GM21390 (cell line): ENCODE measurements around the gene SYNDIG1.

Experiments
- ATAC-seq: cut with Tn5 transposase; IDR thresholded peaks from one replicate; pipeline ENCODE4 v1.9.1; 2021; ENCODE audit not compliant: unreplicated experiment

Gene SYNDIG1

GRCh38 chr20:24630486-24631172 is 161.2 kb downstream of the SYNDIG1 start:
- no peak for ATAC-seq

GRCh38 chr20:24631173-24631505 is 161.7 kb downstream of the SYNDIG1 start:
- no peak for ATAC-seq

GRCh38 chr20:24632581-24632980 is 163.2 kb downstream of the SYNDIG1 start:
- ATAC-seq: no peak

GRCh38 chr20:24633026-24633425 is 163.6 kb downstream of the SYNDIG1 start:
- ATAC-seq: no peak

- ATAC-seq: no peak
These were observed 164.1 kb downstream of the SYNDIG1 start for GRCh38 chr20:24633521-24633920.

- ATAC-seq: no peak
These were observed 165.4 kb downstream of the SYNDIG1 start for GRCh38 chr20:24634855-24635254.

GRCh38 chr20:24636626-24637025 is 167.2 kb downstream of the SYNDIG1 start:
- no peak for ATAC-seq

- ATAC-seq: no peak
These were observed 167.7 kb downstream of the SYNDIG1 start for GRCh38 chr20:24637087-24637486.

GRCh38 chr20:24637941-24638340 is 168.5 kb downstream of the SYNDIG1 start:
- ATAC-seq: no peak

GRCh38 chr20:24638591-24639548 is 169.4 kb downstream of the SYNDIG1 start:
- no peak for ATAC-seq

- ATAC-seq: no peak
These were observed 170.8 kb downstream of the SYNDIG1 start for GRCh38 chr20:24640276-24640675.

- ATAC-seq: no peak
These were observed 171.3 kb downstream of the SYNDIG1 start for GRCh38 chr20:24640686-24641085.

GRCh38 chr20:24643731-24644626 is 174.6 kb downstream of the SYNDIG1 start:
- no peak for ATAC-seq

- no peak for ATAC-seq
These were observed 176.9 kb downstream of the SYNDIG1 start for GRCh38 chr20:24646321-24646720.

- ATAC-seq: no peak
These were observed 178.3 kb downstream of the SYNDIG1 start for GRCh38 chr20:24647713-24648112.

GRCh38 chr20:24648481-24648880 is 179.1 kb downstream of the SYNDIG1 start:
- no peak for ATAC-seq

- no peak for ATAC-seq
These were observed 179.5 kb downstream of the SYNDIG1 start for GRCh38 chr20:24648919-24649318.

GRCh38 chr20:24649787-24650490 is 180.5 kb downstream of the SYNDIG1 start:
- no peak for ATAC-seq

GRCh38 chr20:24651171-24651975 is 181.9 kb downstream of the SYNDIG1 start:
- ATAC-seq: no peak

- no peak for ATAC-seq
These were observed 182.5 kb downstream of the SYNDIG1 start for GRCh38 chr20:24651976-24652345.
